Activated CD4-positive, alpha-beta memory T cell treated with anti-CD3 and anti-CD28 coated beads, Interleukin-2, amount 10 ng/mL, durations not matched to agents 7 days and 5 days (primary cell): ENCODE data around the gene ATP13A2. TPM values are rescaled to one million over a fixed set of nuclear protein-coding genes. Genes with fewer than 3 reads are reported as not detected.
"Not testable (repeated sequence)": the region's sequence is repeated elsewhere in the genome, so short reads cannot be mapped to it uniquely, and the experiment has no call there.

Source experiments
- CTCF ChIA-PET: fragments of 350-600 bp; sonication (Branson Sonifier 250); formaldehyde crosslinking; loops from one replicate; lab custom pipeline; 2021; ENCODE audit warnings: antibody characterized with exemption, inconsistent platforms; lab: Charles Lee
- POLR2A ChIA-PET: fragments of 350-600 bp; sonication (Branson Sonifier 250); formaldehyde crosslinking; loops from one replicate; lab custom pipeline; 2021; ENCODE audit warnings: antibody characterized with exemption; lab: Charles Lee
- DNase-seq: peaks from one replicate; pipeline ENCODE4 v3.0.0-alpha.2; 2020
- H3K27ac Mint-ChIP-seq: one replicate; pipeline ENCODE4 v1.8.0; 2021; ENCODE audit warnings: mild to moderate bottlenecking, mixed read lengths
- H3K27me3 Mint-ChIP-seq: one replicate; pipeline ENCODE4 v1.8.0; 2021; ENCODE audit warnings: mixed read lengths
- H3K36me3 Mint-ChIP-seq: one replicate; pipeline ENCODE4 v1.8.0; 2021; ENCODE audit warnings: low read depth, mixed read lengths
- H3K4me1 Mint-ChIP-seq: one replicate; pipeline ENCODE4 v1.8.0; 2021; ENCODE audit warnings: mixed read lengths
- H3K4me3 Mint-ChIP-seq: one replicate; pipeline ENCODE4 v1.8.0; 2021; ENCODE audit warnings: mild to moderate bottlenecking, mixed read lengths
- H3K9me3 Mint-ChIP-seq: one replicate; pipeline ENCODE4 v1.8.0; 2021; ENCODE audit warnings: mixed read lengths
- total RNA-seq, 2 experiments: library from RNA; stranded (reverse); gene quantifications; one replicate each; pipeline ENCODE4 v1.2.3, GENCODE V29; 2021

The ATP13A2 gene
- total RNA-seq, 2 experiments from 2014 or later, result 65.4 to 72.8 TPM

DNA sequence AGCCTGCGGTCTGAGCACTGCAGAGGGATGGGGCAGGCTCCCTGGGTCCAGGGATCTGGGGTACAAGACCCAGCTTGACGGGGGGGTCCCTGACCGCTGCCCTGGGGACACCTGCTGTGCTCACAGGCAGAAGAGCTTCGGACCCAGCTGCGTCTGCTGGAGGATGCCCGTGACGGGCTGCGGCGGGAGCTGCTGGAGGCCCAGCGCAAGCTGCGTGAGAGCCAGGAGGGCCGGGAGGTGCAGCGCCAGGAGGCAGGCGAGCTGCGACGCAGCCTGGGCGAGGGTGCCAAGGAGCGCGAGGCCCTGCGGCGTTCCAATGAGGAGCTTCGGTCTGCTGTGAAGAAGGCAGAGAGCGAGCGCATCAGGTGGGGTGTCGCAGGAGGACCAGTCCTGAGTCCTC, 56.5 kb downstream of the ATP13A2 start:
- no peak for DNase-seq
- H3K4me1 Mint-ChIP-seq, result peaks cover 1% of the 10 kb centered on the region
- CTCF ChIA-PET, result interaction anchor here (1.1 to 2.4 kb wide), 2 partner anchors 90 to 334 kb away, joined by 5 to 6 read pairs; no protein-coding TSS in a partner anchor
- no peaks in the 10 kb centered on the region for H3K9me3 Mint-ChIP-seq
- H3K36me3 Mint-ChIP-seq, result no peaks in the 10 kb centered on the region
- H3K27ac Mint-ChIP-seq, result no peak overlapping the region
- no peaks in the 10 kb centered on the region for H3K27me3 Mint-ChIP-seq
- POLR2A ChIA-PET, result no interaction called here
- H3K4me3 Mint-ChIP-seq, result no peak overlapping the region

DNA sequence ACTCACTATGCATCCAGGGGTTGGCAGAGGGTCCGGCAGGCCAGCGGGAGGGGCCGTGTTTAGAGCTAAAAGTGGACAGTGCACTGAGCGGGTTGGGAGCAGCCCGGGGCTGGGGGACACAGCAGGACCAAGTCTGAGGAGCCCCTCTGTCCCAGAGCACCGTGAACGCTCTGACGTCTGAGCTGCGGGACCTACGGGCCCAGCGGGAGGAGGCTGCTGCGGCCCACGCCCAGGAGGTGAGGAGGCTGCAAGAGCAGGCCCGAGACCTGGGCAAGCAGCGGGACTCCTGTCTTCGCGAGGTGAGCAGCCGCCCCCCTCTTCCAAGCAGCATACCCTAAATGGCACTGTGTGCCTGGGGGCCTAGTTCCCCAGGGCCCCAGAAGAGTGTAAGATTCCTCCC, 57.1 kb downstream of the ATP13A2 start:
- Mint-ChIP-seq H3K4me3 (no peak overlapping the region), H3K27ac (no peak overlapping the region), H3K36me3 (no peaks in the 10 kb centered on the region), H3K4me1 (no peaks in the 10 kb centered on the region), H3K27me3 (no peaks in the 10 kb centered on the region), H3K9me3 (no peaks in the 10 kb centered on the region)
- POLR2A ChIA-PET, result no interaction called here
- DNase-seq, result no peak
- CTCF ChIA-PET, result interaction anchor here (1.1 to 2.4 kb wide), 2 partner anchors 91 to 334 kb away, joined by 5 to 6 read pairs; no protein-coding TSS in a partner anchor

DNA sequence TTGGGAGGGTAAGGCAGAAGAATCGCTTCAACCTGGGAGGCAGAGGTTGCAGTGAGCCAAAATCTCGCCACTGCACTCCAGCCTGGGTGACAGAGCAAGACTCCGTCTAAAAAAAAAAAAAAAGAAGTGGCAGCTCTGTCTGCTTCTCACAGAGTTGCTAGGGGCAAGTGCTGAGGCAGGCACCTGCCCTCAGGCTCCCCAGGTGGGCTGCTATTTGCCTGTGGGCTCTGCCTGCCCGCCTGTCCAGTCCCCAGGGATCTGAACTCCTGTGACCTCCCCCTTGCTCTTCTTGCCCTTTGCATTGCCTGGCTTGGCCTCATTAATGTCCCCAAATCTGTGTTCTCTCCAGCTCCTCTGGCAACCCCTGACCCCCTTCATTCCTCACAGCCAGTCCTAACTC, 59.4 kb downstream of the ATP13A2 start:
- H3K27me3 Mint-ChIP-seq, H3K27ac Mint-ChIP-seq, H3K4me1 Mint-ChIP-seq, H3K9me3 Mint-ChIP-seq, DNase-seq, H3K4me3 Mint-ChIP-seq, H3K36me3 Mint-ChIP-seq: not testable (repeated sequence)
- ChIA-PET CTCF (interaction anchor here (0.7 to 4.3 kb wide), 11 partner anchors 8 to 331 kb away, joined by 3 to 43 read pairs (median 5); no protein-coding TSS in a partner anchor), POLR2A (interaction anchor here (1.1 kb wide), 1 partner anchor 47 kb away, joined by 5 read pairs; no protein-coding TSS in a partner anchor)

DNA sequence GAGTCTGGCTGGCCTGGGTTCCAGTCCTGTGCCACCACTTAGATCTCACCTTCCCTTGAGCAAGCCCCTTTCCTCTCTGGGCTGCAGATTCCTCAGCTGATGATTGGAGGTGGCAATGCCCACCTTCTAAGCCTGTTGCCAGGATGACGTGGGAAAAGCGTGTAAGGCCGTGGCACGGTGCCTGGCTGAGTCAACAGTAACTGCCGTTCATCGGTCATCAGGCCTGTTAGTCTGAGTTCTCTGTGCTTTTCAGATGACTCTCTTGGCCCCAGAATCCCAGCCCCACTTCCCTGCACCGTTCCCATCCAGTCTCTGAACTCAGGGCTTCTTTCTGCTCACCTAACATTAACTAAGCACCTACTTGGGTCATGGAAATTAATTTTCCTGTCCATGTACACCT, 62.7 kb downstream of the ATP13A2 start:
- CTCF ChIA-PET, result interaction anchor here (0.8 to 4.3 kb wide), 3 partner anchors 60 to 328 kb away, joined by 3 to 43 read pairs (median 23); no protein-coding TSS in a partner anchor
- H3K36me3 Mint-ChIP-seq, POLR2A ChIA-PET, H3K9me3 Mint-ChIP-seq, H3K4me1 Mint-ChIP-seq, DNase-seq, H3K27ac Mint-ChIP-seq, H3K4me3 Mint-ChIP-seq, H3K27me3 Mint-ChIP-seq: not testable (repeated sequence)

DNA sequence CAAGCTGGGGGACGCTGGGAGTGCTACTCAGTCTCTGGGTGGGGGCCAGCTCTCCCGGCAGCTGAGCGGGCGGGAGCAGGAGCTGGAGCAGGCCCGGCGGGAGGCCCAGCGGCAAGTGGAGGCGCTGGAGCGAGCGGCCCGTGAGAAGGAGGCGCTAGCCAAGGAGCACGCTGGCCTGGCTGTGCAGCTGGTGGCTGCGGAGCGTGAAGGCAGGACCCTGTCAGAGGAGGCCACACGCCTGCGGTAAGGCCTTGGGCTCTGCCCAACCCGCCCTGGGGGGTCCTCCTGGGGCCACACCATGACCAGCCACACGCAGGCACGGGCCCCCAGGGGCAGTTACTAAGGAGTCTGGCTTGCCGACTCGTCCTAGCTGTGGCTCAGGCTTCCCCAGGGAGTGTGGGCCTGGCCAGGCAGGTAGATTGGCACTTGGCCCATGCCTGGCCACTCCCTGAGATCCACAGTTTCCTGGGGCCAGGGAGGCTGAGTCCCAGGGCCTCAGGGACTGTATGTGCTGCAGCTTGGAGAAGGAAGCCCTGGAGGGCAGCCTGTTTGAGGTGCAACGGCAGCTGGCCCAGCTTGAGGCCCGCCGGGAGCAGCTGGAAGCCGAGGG, 63.3 kb downstream of the ATP13A2 start:
- CTCF ChIA-PET, result interaction anchor here (0.9 to 3.7 kb wide), 2 partner anchors 12 to 328 kb away, joined by 4 to 23 read pairs; no protein-coding TSS in a partner anchor
- POLR2A ChIA-PET, result interaction anchor here (1.0 kb wide), 1 partner anchor 326 kb away, joined by 3 read pairs; no protein-coding TSS in a partner anchor

DNA sequence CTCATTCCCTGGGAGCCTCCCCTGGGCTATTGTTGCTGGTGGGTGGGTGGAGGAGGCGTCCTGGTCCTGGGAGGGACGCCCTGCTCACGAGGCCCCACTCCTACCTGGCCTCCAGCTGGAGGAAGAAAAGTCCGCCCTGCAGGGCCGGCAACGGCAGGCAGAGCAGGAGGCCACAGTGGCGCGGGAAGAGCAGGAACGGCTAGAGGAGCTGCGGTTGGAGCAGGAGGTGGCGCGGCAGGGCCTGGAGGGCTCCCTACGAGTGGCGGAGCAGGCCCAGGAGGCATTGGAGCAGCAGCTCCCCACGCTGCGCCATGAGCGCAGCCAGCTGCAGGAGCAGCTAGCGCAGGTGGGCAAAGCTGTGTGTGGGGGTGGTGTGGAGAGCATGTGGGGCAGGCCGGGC, 65.1 kb downstream of the ATP13A2 start:
- ChIA-PET POLR2A (interaction anchor here (0.9 to 1.6 kb wide), 2 partner anchors 9 to 41 kb away, joined by 3 to 6 read pairs; no protein-coding TSS in a partner anchor), CTCF (interaction anchor here (0.6 to 3.7 kb wide), 5 partner anchors 129 to 326 kb away, joined by 3 to 23 read pairs (median 6); no protein-coding TSS in a partner anchor)
- Mint-ChIP-seq H3K4me1 (no peaks in the 10 kb centered on the region), H3K36me3 (no peaks in the 10 kb centered on the region), H3K9me3 (no peaks in the 10 kb centered on the region), H3K27ac (no peak overlapping the region), H3K27me3 (no peaks in the 10 kb centered on the region), H3K4me3 (no peak overlapping the region)
- DNase-seq, result no peak

More for the DNA sequence above, 63.3 kb downstream of the ATP13A2 start:
- H3K27ac Mint-ChIP-seq, H3K36me3 Mint-ChIP-seq, H3K4me3 Mint-ChIP-seq, DNase-seq, H3K27me3 Mint-ChIP-seq, H3K9me3 Mint-ChIP-seq, H3K4me1 Mint-ChIP-seq: not testable (repeated sequence)

DNA sequence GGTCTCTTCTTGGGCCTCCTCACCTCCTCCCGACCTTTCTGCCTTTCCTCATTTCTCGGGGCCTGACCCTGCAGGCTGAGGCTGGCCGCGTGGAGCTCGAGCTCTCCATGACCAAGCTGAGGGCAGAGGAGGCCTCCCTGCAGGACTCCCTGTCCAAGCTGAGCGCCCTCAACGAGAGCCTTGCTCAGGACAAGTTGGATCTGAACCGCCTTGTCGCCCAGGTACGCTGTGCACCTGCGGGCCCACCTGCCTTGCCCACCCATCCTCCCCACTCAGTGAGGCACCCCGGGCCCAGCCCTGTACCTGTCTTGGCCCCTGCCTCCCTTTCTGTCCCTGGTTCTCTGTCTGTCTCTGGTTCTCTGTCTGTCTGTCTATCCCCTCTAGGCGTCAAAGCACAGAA, 65.5 kb downstream of the ATP13A2 start:
- H3K4me1 Mint-ChIP-seq, H3K27ac Mint-ChIP-seq, H3K27me3 Mint-ChIP-seq, DNase-seq, H3K36me3 Mint-ChIP-seq, H3K9me3 Mint-ChIP-seq, H3K4me3 Mint-ChIP-seq: not testable (repeated sequence)
- CTCF ChIA-PET, result interaction anchor here (0.9 to 3.7 kb wide), 2 partner anchors 324 to 326 kb away, joined by 3 to 23 read pairs; no protein-coding TSS in a partner anchor
- POLR2A ChIA-PET, result interaction anchor here (0.9 to 1.6 kb wide), 2 partner anchors 9 to 41 kb away, joined by 3 to 6 read pairs; no protein-coding TSS in a partner anchor

DNA sequence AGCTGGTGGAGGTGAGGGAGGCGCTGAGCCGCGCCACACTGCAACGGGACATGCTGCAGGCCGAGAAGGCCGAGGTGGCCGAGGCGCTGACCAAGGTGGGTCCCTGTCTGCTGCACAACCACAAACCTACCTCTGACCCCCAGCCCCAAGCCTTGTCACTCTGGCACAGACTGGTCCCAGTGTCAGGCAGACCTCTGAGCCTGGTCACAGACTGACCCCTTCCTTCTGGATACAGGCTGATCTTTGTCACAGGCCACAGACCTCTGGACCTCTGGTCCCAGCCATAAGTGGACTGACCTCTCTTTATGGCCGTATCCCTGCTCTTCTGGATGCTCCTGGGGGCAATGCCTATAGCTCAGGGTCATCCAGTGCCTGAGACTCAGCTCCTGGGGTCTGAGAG, 66.2 kb downstream of the ATP13A2 start:
- H3K36me3 Mint-ChIP-seq, H3K9me3 Mint-ChIP-seq, H3K27ac Mint-ChIP-seq, H3K4me1 Mint-ChIP-seq, H3K27me3 Mint-ChIP-seq, H3K4me3 Mint-ChIP-seq, DNase-seq, POLR2A ChIA-PET: not testable (repeated sequence)
- CTCF ChIA-PET, result interaction anchor here (0.9 to 3.7 kb wide), 2 partner anchors 323 to 325 kb away, joined by 3 to 23 read pairs; no protein-coding TSS in a partner anchor

DNA sequence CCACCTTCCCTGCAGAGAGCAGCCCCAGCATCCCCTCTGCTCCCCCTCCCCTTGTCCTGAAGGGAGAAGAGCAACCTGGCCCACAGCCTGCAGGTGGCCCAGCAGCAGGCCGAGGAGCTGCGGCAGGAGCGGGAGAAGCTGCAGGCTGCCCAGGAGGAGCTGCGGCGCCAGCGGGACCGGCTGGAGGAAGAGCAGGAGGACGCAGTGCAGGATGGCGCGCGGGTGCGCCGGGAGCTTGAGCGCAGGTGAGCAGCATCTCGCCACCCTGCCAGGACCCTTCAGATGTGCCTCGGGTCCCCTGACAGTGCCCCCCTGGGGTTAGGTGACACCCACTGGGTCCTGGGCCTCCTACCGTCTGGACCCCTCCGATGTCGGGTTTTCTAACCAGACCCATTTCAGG, 67.7 kb downstream of the ATP13A2 start:
- no peak for DNase-seq
- ChIA-PET CTCF (interaction anchor here (0.6 kb wide), 2 partner anchors 323 to 483 kb away, joined by 4 to 5 read pairs; no protein-coding TSS in a partner anchor), POLR2A (no interaction called here)
- Mint-ChIP-seq H3K36me3 (no peaks in the 10 kb centered on the region), H3K9me3 (no peaks in the 10 kb centered on the region), H3K4me1 (no peaks in the 10 kb centered on the region), H3K27me3 (no peaks in the 10 kb centered on the region), H3K4me3 (no peak overlapping the region), H3K27ac (no peak overlapping the region)

DNA sequence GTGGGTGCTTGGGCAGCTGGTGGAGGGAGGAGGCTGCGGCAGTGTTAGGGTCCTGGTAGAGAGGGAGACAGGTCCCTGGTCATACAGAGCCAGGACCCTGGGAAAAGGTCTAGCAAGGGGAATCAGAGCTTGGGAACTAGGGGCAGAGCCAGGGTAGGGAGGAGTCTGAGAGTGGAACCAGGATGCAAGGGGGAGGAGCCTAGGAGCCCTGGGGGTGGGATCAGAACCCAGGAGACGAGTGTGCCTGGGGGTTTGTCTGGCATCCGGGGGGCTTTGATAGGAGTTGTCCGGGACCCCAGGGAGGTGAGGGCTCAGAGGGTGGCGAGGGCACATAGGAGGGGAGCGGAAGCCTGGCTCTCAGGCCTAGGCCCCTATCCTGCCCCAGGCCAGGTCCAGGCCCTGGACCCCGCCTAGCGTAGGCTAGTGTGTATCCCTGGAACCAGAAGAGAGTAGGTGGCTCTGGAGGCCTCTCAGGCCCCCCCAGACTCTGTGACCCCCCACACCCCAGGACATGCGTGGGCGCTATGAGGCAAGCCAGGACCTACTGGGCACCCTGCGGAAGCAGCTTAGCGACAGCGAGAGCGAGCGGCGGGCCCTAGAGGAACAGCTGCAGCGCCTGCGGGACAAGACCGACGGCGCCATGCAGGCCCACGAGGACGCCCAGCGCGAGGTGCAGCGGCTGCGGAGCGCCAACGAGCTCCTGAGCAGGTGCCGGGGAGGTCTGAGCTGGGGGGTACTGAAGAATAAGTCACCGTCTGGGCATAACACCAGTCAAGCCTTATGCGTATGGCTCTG, 72.1 kb downstream of the ATP13A2 start:
- H3K4me1 Mint-ChIP-seq, H3K4me3 Mint-ChIP-seq, DNase-seq, H3K27ac Mint-ChIP-seq, H3K27me3 Mint-ChIP-seq, H3K36me3 Mint-ChIP-seq, CTCF ChIA-PET, POLR2A ChIA-PET, H3K9me3 Mint-ChIP-seq: not testable (repeated sequence)

DNA sequence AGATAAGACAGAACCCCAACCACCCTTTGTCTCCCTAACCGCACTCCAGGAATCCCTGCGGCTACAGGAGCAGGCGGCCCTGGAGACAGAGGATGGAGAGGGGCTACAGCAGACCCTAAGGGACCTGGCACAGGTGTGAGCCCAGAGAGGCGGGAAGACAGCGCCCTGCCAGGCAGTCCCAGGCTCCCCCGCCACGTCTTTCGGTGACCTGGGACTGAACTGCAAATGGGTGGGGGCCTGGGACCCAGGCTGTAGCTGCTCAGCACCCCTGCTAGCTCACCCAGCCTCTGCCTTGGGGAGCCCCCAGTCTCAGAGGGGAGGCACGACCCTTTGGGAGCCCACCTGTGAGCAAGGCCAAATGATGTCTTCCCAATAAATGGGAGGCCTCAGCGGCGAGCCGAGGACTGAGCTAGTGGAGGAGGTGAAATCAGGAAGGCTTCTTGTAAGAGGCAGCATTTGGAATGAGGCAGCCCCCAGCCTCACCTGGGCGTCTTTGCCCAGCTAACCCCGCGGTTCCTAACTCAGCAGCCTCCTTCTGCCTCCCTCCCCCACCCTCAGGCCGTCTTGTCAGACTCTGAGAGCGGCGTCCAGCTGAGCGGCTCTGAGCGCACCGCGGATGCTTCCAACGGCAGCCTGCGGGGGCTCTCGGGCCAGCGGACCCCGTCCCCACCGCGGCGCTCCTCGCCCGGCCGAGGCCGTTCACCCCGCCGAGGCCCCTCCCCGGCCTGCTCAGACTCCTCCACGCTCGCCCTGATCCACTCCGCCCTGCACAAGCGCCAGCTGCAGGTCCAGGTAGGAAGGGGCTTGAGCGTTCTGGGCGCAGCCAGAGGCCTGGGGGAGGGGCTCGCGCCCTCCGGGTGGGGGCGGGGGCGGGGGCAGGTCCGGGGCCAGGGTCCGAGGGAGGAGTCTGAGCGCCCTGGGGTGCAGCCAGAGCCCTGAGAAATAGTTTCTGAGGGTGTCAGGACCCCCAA, 73.1 kb downstream of the ATP13A2 start:
- CTCF ChIA-PET, result no interaction called here
- DNase-seq, result no peak
- Mint-ChIP-seq H3K36me3 (no peaks in the 10 kb centered on the region), H3K4me1 (no peaks in the 10 kb centered on the region), H3K9me3 (no peaks in the 10 kb centered on the region), H3K4me3 (no peak overlapping the region), H3K27ac (no peak overlapping the region), H3K27me3 (no peaks in the 10 kb centered on the region)
- POLR2A ChIA-PET, result no interaction called here

DNA sequence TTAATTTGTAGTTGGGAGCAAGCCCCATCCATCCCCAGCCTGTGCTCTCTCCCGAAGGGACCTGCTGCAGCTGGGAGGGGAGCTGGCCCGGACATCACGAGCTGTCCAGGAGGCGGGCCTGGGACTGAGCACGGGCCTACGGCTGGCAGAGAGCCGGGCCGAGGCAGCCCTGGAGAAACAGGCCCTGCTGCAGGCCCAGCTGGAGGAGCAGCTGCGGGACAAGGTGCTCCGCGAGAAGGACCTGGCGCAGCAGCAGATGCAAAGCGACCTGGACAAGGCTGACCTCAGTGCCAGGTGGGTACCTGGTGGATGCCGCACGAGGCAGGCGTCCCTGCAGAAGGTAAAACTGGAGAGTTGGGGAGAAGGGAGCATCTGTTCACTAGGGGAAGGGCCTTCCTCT, 75.1 kb downstream of the ATP13A2 start:
- POLR2A ChIA-PET, H3K27ac Mint-ChIP-seq, CTCF ChIA-PET, DNase-seq, H3K9me3 Mint-ChIP-seq, H3K36me3 Mint-ChIP-seq, H3K4me3 Mint-ChIP-seq, H3K4me1 Mint-ChIP-seq, H3K27me3 Mint-ChIP-seq: not testable (repeated sequence)
